ENCODE results near the gene KLF11.

- TF ChIP-seq CTCF (IDR thresholded peaks at IDR 0.05; ENCODE audit: poor library complexity) (no peak), EZH2phosphoT487 (IDR thresholded peaks at IDR 0.05; ENCODE audit: low read depth, severe bottlenecking, unreplicated experiment) (no peak), EZH2 (IDR thresholded peaks at IDR 0.05; ENCODE audit: borderline replicate concordance) (no peak)
Observed at GRCh38 chr2:10056439-10056838, 13.1 kb downstream of the KLF11 start.

Measured in hepatocyte (in vitro differentiated cells).